A549 (cell line): ENCODE results near the gene C2orf72. TPM values are rescaled to one million over a fixed set of nuclear protein-coding genes. Genes with fewer than 3 reads are reported as not detected.

Source experiments
- ATAC-seq, 2 experiments: fragments of 200-7000 bp in 1 of 2; fragments of >200 bp in 1 of 2; cut with Nextera tagmentation in 1 of 2; cut with Tn5 transposase in 1 of 2; 3 replicates each; pipeline versions ENCODE4 v1.8.0 to v1.9.1; 2018 to 2020; ENCODE audit warnings: mild to moderate bottlenecking in 1 of 2, moderate library complexity in 1 of 2
- CTCF ChIA-PET: fragments of 300-600 bp; sonication (Branson Sonifier 250); formaldehyde crosslinking; extraction: SDS; loops from one replicate; lab custom pipeline; 2021; ENCODE audit warnings: antibody characterized with exemption, inconsistent platforms; lab: Yijun Ruan, JAX
- POLR2A ChIA-PET: fragments of 350-600 bp; formaldehyde crosslinking; extraction: SDS; loops from one replicate; lab custom pipeline; 2021; ENCODE audit warnings: antibody characterized with exemption, inconsistent platforms; lab: Yijun Ruan, JAX
- DNase-seq, 2 experiments: peaks; one replicate each; pipeline versions ENCODE4 v3.0.0 to v3.0.0-alpha.2; 2011 to 2016; ENCODE audit warnings: low read depth in 1 of 2, low spot score in 1 of 2
- FAIRE-seq: peaks from 2 replicates; lab custom pipeline; 2011; peaks lifted over from hg19 to GRCh38; lab: Jason Lieb, UNC
- H3K27ac ChIP-seq, 2 experiments: fragments of >200 bp; sonication (Bioruptor Twin); formaldehyde crosslinking; 3 replicates each; pipeline ENCODE4 v1.5.1; 2016 to 2017
- H3K4me1 ChIP-seq: fragments of >200 bp; sonication (Bioruptor Twin); formaldehyde crosslinking; 3 replicates; pipeline ENCODE4 v1.6.1; 2016
- H3K4me2 ChIP-seq: fragments of >200 bp; sonication (Bioruptor Twin); formaldehyde crosslinking; 3 replicates; pipeline ENCODE4 v1.6.1; 2016
- H3K4me3 ChIP-seq: fragments of >200 bp; sonication (Bioruptor Twin); formaldehyde crosslinking; 3 replicates; pipeline ENCODE4 v1.5.1; 2016
- H3K9me3 ChIP-seq: fragments of >200 bp; sonication (Bioruptor Twin); formaldehyde crosslinking; 3 replicates; pipeline ENCODE4 v1.6.1; 2016
- CBX2 ChIP-seq: fragments of 200-600 bp; sonication (generic); IDR thresholded peaks from 2 replicates; pipeline ENCODE4 v1.6.1; 2016; ENCODE audit warnings: low read depth, mild to moderate bottlenecking, borderline replicate concordance
- CBX8 ChIP-seq: fragments of 200-600 bp; sonication (generic); IDR thresholded peaks from 2 replicates; pipeline ENCODE4 v1.6.1; 2016
- CEBPB ChIP-seq, 2 experiments: fragments of >200 bp in 1 of 2; sonication (Bioruptor Twin) in 1 of 2; formaldehyde crosslinking in 1 of 2; IDR thresholded peaks; 2 replicates each; pipeline ENCODE4 v1.6.1; 2012 to 2016
- CHD2 ChIP-seq: fragments of 150-350 bp; IDR thresholded peaks from 2 replicates; pipeline ENCODE4 v1.6.1; 2014; ENCODE audit warnings: low read length; ENCODE audit not compliant: partially characterized antibody
- CHD4 ChIP-seq: fragments of 200-600 bp; sonication (generic); IDR thresholded peaks from 2 replicates; pipeline ENCODE4 v1.6.1; 2016; ENCODE audit warnings: antibody characterized with exemption, mild to moderate bottlenecking, borderline replicate concordance
- EHF ChIP-seq: fragments of 250-450 bp; sonication (Bioruptor Pico); IDR thresholded peaks from 2 replicates; pipeline ENCODE4 v1.5.0; 2020; ENCODE audit warnings: mild to moderate bottlenecking
- FOSB ChIP-seq: fragments of 250-450 bp; sonication (Bioruptor Pico); IDR thresholded peaks from 2 replicates; pipeline ENCODE4 v1.5.0; 2020; ENCODE audit warnings: mild to moderate bottlenecking, moderate library complexity
- FOXS1 ChIP-seq: fragments of 250-450 bp; sonication (Bioruptor Pico); IDR thresholded peaks from 2 replicates; pipeline ENCODE4 v1.5.0; 2020; ENCODE audit warnings: mild to moderate bottlenecking, moderate library complexity
- GATA3 ChIP-seq: IDR thresholded peaks from 2 replicates; pipeline ENCODE4 v1.6.1; 2012; ENCODE audit warnings: borderline replicate concordance
- JUN ChIP-seq, 2 experiments: fragments of >200 bp; sonication (Bioruptor Twin); formaldehyde crosslinking; IDR thresholded peaks; 2 replicates in 1 of 2; 3 replicates in 1 of 2; pipeline ENCODE4 v1.6.1; 2016 to 2017
- JUNB ChIP-seq: fragments of >200 bp; sonication (Bioruptor Twin); formaldehyde crosslinking; IDR thresholded peaks from 2 replicates; pipeline ENCODE4 v1.6.1; 2016
- KDM5A ChIP-seq: fragments of 200-600 bp; sonication (generic); IDR thresholded peaks from 2 replicates; pipeline ENCODE4 v1.6.1; 2016; ENCODE audit warnings: antibody characterized with exemption, mild to moderate bottlenecking
- MAFK ChIP-seq: fragments of 450-650 bp; IDR thresholded peaks from 2 replicates; pipeline ENCODE4 v1.6.1; 2014; ENCODE audit not compliant: partially characterized antibody
- MAZ ChIP-seq: fragments of 150-350 bp; IDR thresholded peaks from 2 replicates; pipeline ENCODE4 v1.6.1; 2014; ENCODE audit warnings: antibody characterized with exemption, low read depth, low read length, borderline replicate concordance
- NPAS2 ChIP-seq: fragments of 250-450 bp; sonication (Bioruptor Pico); IDR thresholded peaks from 2 replicates; pipeline ENCODE4 v1.8.0; 2022; ENCODE audit warnings: mild to moderate bottlenecking, moderate library complexity, borderline replicate concordance
- NR3C1 ChIP-seq: fragments of >200 bp; sonication (Bioruptor Twin); formaldehyde crosslinking; IDR thresholded peaks from 3 replicates; pipeline ENCODE4 v1.6.1; 2017
- PHF8 ChIP-seq: fragments of 200-600 bp; sonication (generic); IDR thresholded peaks from 2 replicates; pipeline ENCODE4 v1.6.1; 2016; ENCODE audit warnings: low read depth, mild to moderate bottlenecking, antibody characterized with exemption, moderate library complexity, borderline replicate concordance
- POLR2A ChIP-seq: IDR thresholded peaks from 2 replicates; pipeline ENCODE4 v1.6.1; 2012; ENCODE audit warnings: mild to moderate bottlenecking, low read length
- POLR2AphosphoS2 ChIP-seq: conservative IDR thresholded peaks from 2 replicates; pipeline ENCODE4 v1.6.1; 2012; ENCODE audit warnings: low read length, improper control_type of control experiment, inconsistent platforms
- RAD21 ChIP-seq, 2 experiments: fragments of >200 bp in 1 of 2; sonication (Bioruptor Twin) in 1 of 2; formaldehyde crosslinking in 1 of 2; IDR thresholded peaks in 1 of 2; conservative IDR thresholded peaks in 1 of 2; 2 replicates in 1 of 2; 3 replicates in 1 of 2; pipeline ENCODE4 v1.6.1; 2012 to 2018; ENCODE audit warnings: inconsistent platforms in 1 of 2
- RARB ChIP-seq: fragments of 250-450 bp; sonication (Bioruptor Pico); IDR thresholded peaks from 2 replicates; pipeline ENCODE4 v1.8.0; 2021; ENCODE audit warnings: mild to moderate bottlenecking, moderate library complexity
- RFX5 ChIP-seq: fragments of 450-650 bp; IDR thresholded peaks from 2 replicates; pipeline ENCODE4 v1.7.1; 2014; ENCODE audit warnings: antibody characterized with exemption, mild to moderate bottlenecking, moderate library complexity
- SREBF2 ChIP-seq: fragments of 450-650 bp; IDR thresholded peaks from 2 replicates; pipeline ENCODE4 v1.6.1; 2014; ENCODE audit warnings: mild to moderate bottlenecking, moderate library complexity
- TP53 ChIP-seq: fragments of 250-450 bp; sonication (Bioruptor Pico); IDR thresholded peaks from 2 replicates; pipeline ENCODE4 v1.5.0; 2021; ENCODE audit warnings: mild to moderate bottlenecking, moderate library complexity
- ZC3H11A ChIP-seq: fragments of 450-650 bp; IDR thresholded peaks from 2 replicates; pipeline ENCODE4 v1.6.1; 2014; ENCODE audit warnings: antibody characterized with exemption, mild to moderate bottlenecking
- WGBS: methylation state at CpG from one replicate; pipeline ENCODE4 v1.1.6; 2017; ENCODE audit errors: missing lambda C conversion rate; 5-methylcytosine and 5-hydroxymethylcytosine counted together
- polyA plus RNA-seq, 4 experiments: library from polyadenylated mRNA; depleted of rRNA in 3 of 4; stranded (reverse); fragments of >200 nt; fragmentation: RNase III in 1 of 4; extraction: RNeasy Plus Mini Kit Qiagen cat#74134 plus additional on column Dnase treatment in 1 of 4; gene quantifications; 2 replicates in 3 of 4; 3 replicates in 1 of 4; pipeline ENCODE4 v1.2.3, GENCODE V29; 2011 to 2017
- TF ChIP-seq, protein P1 (sequence below): fragments of 250-450 bp; sonication (Bioruptor Pico); IDR thresholded peaks from 2 replicates; pipeline ENCODE4 v1.5.0; 2021; ENCODE audit warnings: mild to moderate bottlenecking, moderate library complexity, borderline replicate concordance
- TF ChIP-seq, protein P2 (sequence below): IDR thresholded peaks from 2 replicates; pipeline ENCODE4 v1.6.1; 2012
- TF ChIP-seq, protein P3 (sequence below): IDR thresholded peaks from 2 replicates; pipeline ENCODE4 v1.6.1; 2012; ENCODE audit warnings: low read depth, borderline replicate concordance
- TF ChIP-seq, protein P4 (sequence below): fragments of 150-350 bp; IDR thresholded peaks from 2 replicates; pipeline ENCODE4 v1.6.1; 2014; ENCODE audit warnings: low read depth, mild to moderate bottlenecking, low read length
- TF ChIP-seq, protein P5 (sequence below): fragments of >200 bp; sonication (Bioruptor Twin); formaldehyde crosslinking; IDR thresholded peaks from 3 replicates; pipeline ENCODE4 v1.6.1; 2016
- TF ChIP-seq, protein P6 (sequence below): fragments of >200 bp; sonication (Bioruptor Twin); formaldehyde crosslinking; IDR thresholded peaks from 3 replicates; pipeline ENCODE4 v1.5.1; 2016

Gene C2orf72
- polyA plus RNA-seq, 2 of the 4 experiments (the other 2 are of a cell fraction), result 4.9 to 7.4 TPM

DNA sequence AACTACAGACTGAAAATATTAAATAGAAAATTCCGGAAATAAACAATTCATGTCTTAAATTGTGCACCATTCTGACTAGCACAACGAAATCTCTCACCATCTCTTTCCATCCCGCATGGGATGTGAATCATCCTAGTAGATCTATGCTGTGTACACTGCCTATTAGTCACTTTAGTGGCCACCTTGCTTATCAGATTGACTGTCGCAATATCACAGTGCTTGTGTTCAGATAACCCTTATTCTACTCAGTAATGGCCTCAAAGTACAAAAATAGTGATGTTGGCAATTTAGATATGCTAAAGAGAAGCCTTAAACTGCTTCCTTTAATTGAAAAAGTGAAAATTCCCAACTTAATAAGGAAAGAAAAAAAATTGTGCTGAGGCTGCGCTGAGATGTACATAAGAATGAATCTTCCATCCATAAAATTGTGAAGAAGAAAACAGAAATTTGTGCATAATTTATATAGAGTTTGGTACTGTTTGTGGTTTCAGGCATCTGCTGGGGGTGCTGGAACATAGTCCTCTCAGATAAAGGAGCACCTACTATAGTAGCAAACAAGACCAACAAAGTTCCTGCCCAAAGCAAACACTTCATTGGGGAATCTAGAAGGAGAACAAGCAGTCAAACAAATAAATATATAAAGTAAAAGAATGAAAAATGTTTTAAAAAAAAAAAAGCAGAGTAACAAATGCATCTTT lies 31.4 kb downstream of the C2orf72 start:
- WGBS, result 23% methylated on average over 5 of the region's 5 CpGs
- Histone ChIP-seq H3K27ac (peak overlapping the region; percentile 19 to 74; a peak in 4 of 6 replicates), H3K4me3 (no peak overlapping the region), H3K4me1 (peaks cover 23% of the 10 kb centered on the region), H3K4me2 (peak overlapping the region; percentile 51), H3K9me3 (no peaks in the 10 kb centered on the region)
- DNase-seq (peak; percentile 61 to 67), FAIRE-seq (peak; percentile 36), ATAC-seq (peak; percentile 97 to 99)
- CTCF ChIA-PET, result interaction anchor here (0.7 to 1.9 kb wide), 4 partner anchors 14 to 82 kb away, joined by 3 to 15 read pairs (median 4); no protein-coding TSS in a partner anchor
- POLR2A ChIA-PET, result interaction anchor here (1.6 kb wide), 1 partner anchor 383 kb away, joined by 11 read pairs; no protein-coding TSS in a partner anchor
- TF ChIP-seq SREBF2 (no peak), JUNB (peak; percentile 70), CHD2 (no peak), RAD21 (conservative IDR thresholded peaks at IDR 0.05 in 1 of 2, IDR thresholded peaks at IDR 0.05 in 1 of 2) (no peak), FOXS1 (CRISPR knock-in tag) (no peak), CEBPB (IDR thresholded peaks at IDR 0.05) (peak; percentile 73 to 90), POLR2A (no peak), POLR2AphosphoS2 (no peak), ZC3H11A (no peak), TP53 (CRISPR knock-in tag) (no peak), RARB (no peak), RFX5 (no peak), EHF (no peak), CBX8 (no peak), CHD4 (no peak), PHF8 (no peak), NPAS2 (CRISPR knock-in tag) (no peak), MAZ (no peak), NR3C1 (no peak), JUN (IDR thresholded peaks at IDR 0.05) (0 out of 5 replicates have a peak, but pooled peaks of 1 of the 2 experiments have one; percentile 23), FOSB (CRISPR knock-in tag) (no peak), GATA3 (peak; percentile 90), MAFK (peak; percentile 60), KDM5A (no peak), CBX2 (no peak)
- TF ChIP-seq, protein P1, sequence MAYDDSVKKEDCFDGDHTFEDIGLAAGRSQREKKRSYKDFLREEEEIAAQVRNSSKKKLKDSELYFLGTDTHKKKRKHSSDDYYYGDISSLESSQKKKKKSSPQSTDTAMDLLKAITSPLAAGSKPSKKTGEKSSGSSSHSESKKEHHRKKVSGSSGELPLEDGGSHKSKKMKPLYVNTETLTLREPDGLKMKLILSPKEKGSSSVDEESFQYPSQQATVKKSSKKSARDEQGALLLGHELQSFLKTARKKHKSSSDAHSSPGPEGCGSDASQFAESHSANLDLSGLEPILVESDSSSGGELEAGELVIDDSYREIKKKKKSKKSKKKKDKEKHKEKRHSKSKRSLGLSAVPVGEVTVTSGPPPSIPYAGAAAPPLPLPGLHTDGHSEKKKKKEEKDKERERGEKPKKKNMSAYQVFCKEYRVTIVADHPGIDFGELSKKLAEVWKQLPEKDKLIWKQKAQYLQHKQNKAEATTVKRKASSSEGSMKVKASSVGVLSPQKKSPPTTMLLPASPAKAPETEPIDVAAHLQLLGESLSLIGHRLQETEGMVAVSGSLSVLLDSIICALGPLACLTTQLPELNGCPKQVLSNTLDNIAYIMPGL (CRISPR knock-in tag), result no peak
- TF ChIP-seq, protein P2, sequence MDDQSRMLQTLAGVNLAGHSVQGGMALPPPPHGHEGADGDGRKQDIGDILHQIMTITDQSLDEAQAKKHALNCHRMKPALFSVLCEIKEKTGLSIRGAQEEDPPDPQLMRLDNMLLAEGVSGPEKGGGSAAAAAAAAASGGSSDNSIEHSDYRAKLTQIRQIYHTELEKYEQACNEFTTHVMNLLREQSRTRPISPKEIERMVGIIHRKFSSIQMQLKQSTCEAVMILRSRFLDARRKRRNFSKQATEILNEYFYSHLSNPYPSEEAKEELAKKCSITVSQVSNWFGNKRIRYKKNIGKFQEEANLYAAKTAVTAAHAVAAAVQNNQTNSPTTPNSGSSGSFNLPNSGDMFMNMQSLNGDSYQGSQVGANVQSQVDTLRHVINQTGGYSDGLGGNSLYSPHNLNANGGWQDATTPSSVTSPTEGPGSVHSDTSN, result no peak
- TF ChIP-seq, protein P3, sequence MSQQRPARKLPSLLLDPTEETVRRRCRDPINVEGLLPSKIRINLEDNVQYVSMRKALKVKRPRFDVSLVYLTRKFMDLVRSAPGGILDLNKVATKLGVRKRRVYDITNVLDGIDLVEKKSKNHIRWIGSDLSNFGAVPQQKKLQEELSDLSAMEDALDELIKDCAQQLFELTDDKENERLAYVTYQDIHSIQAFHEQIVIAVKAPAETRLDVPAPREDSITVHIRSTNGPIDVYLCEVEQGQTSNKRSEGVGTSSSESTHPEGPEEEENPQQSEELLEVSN, result no peak
- TF ChIP-seq, protein P4, sequence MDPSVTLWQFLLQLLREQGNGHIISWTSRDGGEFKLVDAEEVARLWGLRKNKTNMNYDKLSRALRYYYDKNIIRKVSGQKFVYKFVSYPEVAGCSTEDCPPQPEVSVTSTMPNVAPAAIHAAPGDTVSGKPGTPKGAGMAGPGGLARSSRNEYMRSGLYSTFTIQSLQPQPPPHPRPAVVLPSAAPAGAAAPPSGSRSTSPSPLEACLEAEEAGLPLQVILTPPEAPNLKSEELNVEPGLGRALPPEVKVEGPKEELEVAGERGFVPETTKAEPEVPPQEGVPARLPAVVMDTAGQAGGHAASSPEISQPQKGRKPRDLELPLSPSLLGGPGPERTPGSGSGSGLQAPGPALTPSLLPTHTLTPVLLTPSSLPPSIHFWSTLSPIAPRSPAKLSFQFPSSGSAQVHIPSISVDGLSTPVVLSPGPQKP, result no peak
- TF ChIP-seq, protein P5, sequence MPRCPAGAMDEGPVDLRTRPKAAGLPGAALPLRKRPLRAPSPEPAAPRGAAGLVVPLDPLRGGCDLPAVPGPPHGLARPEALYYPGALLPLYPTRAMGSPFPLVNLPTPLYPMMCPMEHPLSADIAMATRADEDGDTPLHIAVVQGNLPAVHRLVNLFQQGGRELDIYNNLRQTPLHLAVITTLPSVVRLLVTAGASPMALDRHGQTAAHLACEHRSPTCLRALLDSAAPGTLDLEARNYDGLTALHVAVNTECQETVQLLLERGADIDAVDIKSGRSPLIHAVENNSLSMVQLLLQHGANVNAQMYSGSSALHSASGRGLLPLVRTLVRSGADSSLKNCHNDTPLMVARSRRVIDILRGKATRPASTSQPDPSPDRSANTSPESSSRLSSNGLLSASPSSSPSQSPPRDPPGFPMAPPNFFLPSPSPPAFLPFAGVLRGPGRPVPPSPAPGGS, result no peak
- TF ChIP-seq, protein P6, sequence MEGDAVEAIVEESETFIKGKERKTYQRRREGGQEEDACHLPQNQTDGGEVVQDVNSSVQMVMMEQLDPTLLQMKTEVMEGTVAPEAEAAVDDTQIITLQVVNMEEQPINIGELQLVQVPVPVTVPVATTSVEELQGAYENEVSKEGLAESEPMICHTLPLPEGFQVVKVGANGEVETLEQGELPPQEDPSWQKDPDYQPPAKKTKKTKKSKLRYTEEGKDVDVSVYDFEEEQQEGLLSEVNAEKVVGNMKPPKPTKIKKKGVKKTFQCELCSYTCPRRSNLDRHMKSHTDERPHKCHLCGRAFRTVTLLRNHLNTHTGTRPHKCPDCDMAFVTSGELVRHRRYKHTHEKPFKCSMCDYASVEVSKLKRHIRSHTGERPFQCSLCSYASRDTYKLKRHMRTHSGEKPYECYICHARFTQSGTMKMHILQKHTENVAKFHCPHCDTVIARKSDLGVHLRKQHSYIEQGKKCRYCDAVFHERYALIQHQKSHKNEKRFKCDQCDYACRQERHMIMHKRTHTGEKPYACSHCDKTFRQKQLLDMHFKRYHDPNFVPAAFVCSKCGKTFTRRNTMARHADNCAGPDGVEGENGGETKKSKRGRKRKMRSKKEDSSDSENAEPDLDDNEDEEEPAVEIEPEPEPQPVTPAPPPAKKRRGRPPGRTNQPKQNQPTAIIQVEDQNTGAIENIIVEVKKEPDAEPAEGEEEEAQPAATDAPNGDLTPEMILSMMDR, result no peak
